CD8-positive, alpha-beta memory T cell (primary cell): ENCODE data around the gene SEZ6L2. TPM values are rescaled to one million over a fixed set of nuclear protein-coding genes. Genes with fewer than 3 reads are reported as not detected.
A peak's percentile ranks its signal among the peaks of the same experiment; 100 is the strongest.

Experiments
- CTCF ChIA-PET: fragments of 350-600 bp; sonication (Branson Sonifier 250); formaldehyde crosslinking; loops from one replicate; lab custom pipeline; 2021; ENCODE audit warnings: antibody characterized with exemption; lab: Charles Lee
- POLR2A ChIA-PET: fragments of 350-600 bp; sonication (Branson Sonifier 250); formaldehyde crosslinking; loops from one replicate; lab custom pipeline; 2021; ENCODE audit warnings: antibody characterized with exemption; lab: Charles Lee
- DNase-seq, 5 donors: peaks; one replicate each; pipeline versions ENCODE4 v3.0.0 to v3.0.0-alpha.2; 2020 to 2022; ENCODE audit warnings: mixed read lengths in 1 of 5
- H3K27ac ChIP-seq: one replicate; pipeline ENCODE4 v1.7.0; 2013; ENCODE audit warnings: low read depth, mild to moderate bottlenecking, low read length, moderate library complexity
- H3K27me3 ChIP-seq: 2 replicates; pipeline ENCODE4 v1.7.0; 2013; ENCODE audit warnings: low read length, mild to moderate bottlenecking; ENCODE audit not compliant: insufficient read depth, poor library complexity, severe bottlenecking
- H3K36me3 ChIP-seq: 2 replicates; pipeline ENCODE4 v1.7.0; 2013; ENCODE audit warnings: mild to moderate bottlenecking, low read length, moderate library complexity; ENCODE audit not compliant: insufficient read depth
- H3K4me1 ChIP-seq: 2 replicates; pipeline ENCODE4 v1.7.0; 2013; ENCODE audit warnings: mild to moderate bottlenecking, low read length, moderate library complexity; ENCODE audit not compliant: insufficient read depth
- H3K4me3 ChIP-seq: 2 replicates; pipeline ENCODE4 v1.7.0; 2013; ENCODE audit warnings: mild to moderate bottlenecking, low read length
- H3K9me3 ChIP-seq: 2 replicates; pipeline ENCODE4 v1.7.0; 2013; ENCODE audit warnings: mild to moderate bottlenecking, low read length
- H3K27ac Mint-ChIP-seq, 8 donors: one replicate each; pipeline ENCODE4 v1.8.0; 2020 to 2021; ENCODE audit warnings: mixed read lengths in 8 of 8, mild to moderate bottlenecking in 6 of 8, inconsistent platforms in 3 of 8, moderate library complexity in 3 of 8
- H3K27me3 Mint-ChIP-seq, 2 donors: one replicate each; pipeline ENCODE4 v1.8.0; 2020 to 2021; ENCODE audit warnings: mixed read lengths in 2 of 2, mild to moderate bottlenecking in 1 of 2, moderate library complexity in 1 of 2
- H3K36me3 Mint-ChIP-seq, 3 donors: one replicate each; pipeline ENCODE4 v1.8.0; 2020 to 2021; ENCODE audit warnings: mixed read lengths in 3 of 3, inconsistent platforms in 1 of 3, mild to moderate bottlenecking in 1 of 3
- H3K4me1 Mint-ChIP-seq, 3 donors: one replicate each; pipeline ENCODE4 v1.8.0; 2020 to 2021; ENCODE audit warnings: mixed read lengths in 3 of 3, inconsistent platforms in 1 of 3, mild to moderate bottlenecking in 1 of 3
- H3K4me3 Mint-ChIP-seq, 7 donors: one replicate each; pipeline ENCODE4 v1.8.0; 2020 to 2021; ENCODE audit warnings: mixed read lengths in 7 of 7, mild to moderate bottlenecking in 6 of 7, moderate library complexity in 4 of 7, inconsistent platforms in 2 of 7
- H3K9me3 Mint-ChIP-seq, 5 donors: one replicate each; pipeline ENCODE4 v1.8.0; 2020 to 2022; ENCODE audit warnings: mixed read lengths in 5 of 5, mild to moderate bottlenecking in 3 of 5, moderate library complexity in 2 of 5, inconsistent platforms in 1 of 5
- polyA plus RNA-seq: library from polyadenylated mRNA; unstranded; fragments of 300-500 nt; fragmentation: Illumina TruSeq; gene quantifications from one replicate; pipeline ENCODE4 v1.2.3, GENCODE V29; 2021
- total RNA-seq, 2 experiments: library from RNA; stranded (reverse); gene quantifications; one replicate each; pipeline ENCODE4 v1.2.3, GENCODE V29; 2021

The SEZ6L2 gene
- total and polyA plus RNA-seq, 3 experiments from 2014 or later: 0.07 to 0.15 TPM; not detected in 1

DNA sequence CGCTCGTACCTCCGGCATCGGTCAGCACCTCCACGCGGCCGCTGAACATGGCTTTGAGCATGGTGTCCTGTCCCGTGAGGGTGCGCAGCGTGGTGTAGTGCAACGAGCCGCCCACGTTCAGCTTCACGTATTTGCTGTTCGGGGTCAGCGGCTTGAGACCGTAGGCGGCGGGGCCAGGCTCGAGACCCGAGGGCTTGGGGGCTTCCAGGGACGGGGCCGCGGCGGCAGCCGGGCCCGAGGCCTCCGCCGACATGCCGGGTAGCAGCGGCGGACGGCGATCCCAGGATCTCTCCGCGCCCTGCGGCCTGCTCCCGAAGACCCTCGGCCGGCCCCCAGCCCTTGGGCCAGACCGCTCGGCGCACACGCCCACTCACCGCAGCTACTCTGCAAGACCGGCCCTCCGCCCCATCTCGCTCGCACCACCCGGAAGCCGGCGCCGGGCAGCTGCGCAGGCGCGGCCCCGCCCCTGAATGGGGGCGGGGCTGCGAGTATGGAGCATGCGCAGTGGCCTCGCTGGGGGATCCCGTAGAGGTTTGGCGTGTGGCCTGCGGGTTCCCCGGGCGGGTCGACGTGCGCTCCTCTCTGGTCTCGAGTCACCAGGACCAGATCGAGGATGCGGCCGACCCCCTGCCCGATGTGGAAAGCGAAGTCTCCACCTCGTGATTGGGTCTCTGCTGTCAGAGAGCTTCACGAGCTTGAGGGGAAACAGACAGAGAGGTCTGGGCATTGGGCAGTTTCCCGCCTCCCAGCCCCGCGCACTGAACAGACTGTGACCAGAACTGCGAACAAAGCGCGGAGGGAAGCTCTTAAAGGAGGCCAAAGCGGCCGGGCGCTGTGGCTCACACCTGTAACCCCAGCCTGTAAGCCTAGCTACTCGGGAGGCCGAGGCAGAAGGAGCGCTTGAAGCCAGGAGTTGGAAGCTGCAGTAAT, 26.7 kb upstream of the SEZ6L2 start, which contains the start of gene KCTD13:
TSS of gene KCTD13 (minus strand) at position 446 of the 930 bp plus-strand sequence. CDS start at position 253, 193 bp downstream.
- Histone ChIP-seq H3K27me3 (no peaks in the 10 kb centered on the region), H3K4me3 (peak within 1 kb of the TSS; percentile 94), H3K4me1 (peaks cover 18% of the 10 kb centered on the region), H3K27ac (peak within 1 kb of the TSS; percentile 81), H3K36me3 (peaks cover 8% of the 10 kb centered on the region), H3K9me3 (no peaks in the 10 kb centered on the region)
- H3K27me3 Mint-ChIP-seq: no peaks in the 10 kb centered on the region
- H3K4me3 Mint-ChIP-seq: peak within 1 kb of the TSS; percentile 93 to 98 (median 94)
- peaks cover 0 to 34% (median 4%) of the 10 kb centered on the region in 3 donors for H3K36me3 Mint-ChIP-seq
- ChIA-PET POLR2A (interaction anchor here (0.6 to 1.9 kb wide), 9 partner anchors 12 to 247 kb away, joined by 3 to 15 read pairs (median 4); partner anchors contain the start of genes TAOK2 and TMEM219), CTCF (interaction anchor here (0.9 to 1.6 kb wide), 7 partner anchors 10 to 225 kb away, joined by 3 to 6 read pairs (median 4); partner anchors contain the start of genes ASPHD1, SEZ6L2, TAOK2 and TMEM219)
- peak within 1 kb of the TSS; percentile 89 to 98 (median 96) for H3K27ac Mint-ChIP-seq
- peak; percentile 80 to 93 (median 89) for DNase-seq
- H3K4me1 Mint-ChIP-seq: peaks cover 38 to 54% (median 49%) of the 10 kb centered on the region in 3 donors
- no peaks in the 10 kb centered on the region for H3K9me3 Mint-ChIP-seq

DNA sequence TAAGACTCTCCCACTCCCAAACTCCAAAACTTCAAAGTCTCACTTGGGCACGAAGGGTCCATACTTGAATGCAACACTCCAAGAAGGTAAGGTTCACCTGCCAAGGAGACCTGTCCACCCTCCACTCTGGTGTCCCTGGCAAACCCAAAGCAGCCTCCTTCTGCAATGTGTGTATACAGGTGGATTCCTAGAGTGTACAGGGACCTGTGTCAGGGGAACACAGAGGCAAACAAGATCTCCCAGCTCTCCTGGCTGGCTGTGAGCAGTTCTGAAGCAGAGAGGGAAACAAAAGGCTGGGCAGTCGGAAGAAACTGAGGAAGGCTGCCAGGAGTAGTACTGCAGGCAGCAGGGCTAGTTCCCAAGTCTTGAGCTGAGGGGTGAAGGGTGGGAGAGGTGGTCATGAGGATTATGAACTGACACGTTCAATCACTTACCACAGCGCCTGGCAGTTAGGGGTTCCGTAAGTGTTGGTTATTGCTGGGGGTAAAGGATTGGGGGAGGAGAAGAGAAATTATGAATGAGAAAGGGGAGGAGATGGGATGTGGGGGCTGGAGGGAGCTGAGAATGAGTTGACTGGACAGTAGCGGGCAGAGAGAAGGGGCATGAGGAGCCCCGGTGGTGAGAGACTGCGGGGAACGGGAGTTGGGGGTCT, 25.9 kb upstream of the SEZ6L2 start:
- Mint-ChIP-seq H3K4me3 (peak overlapping the region; percentile 91 to 98 (median 94)), H3K27me3 (no peaks in the 10 kb centered on the region), H3K4me1 (peaks cover 45 to 62% (median 57%) of the 10 kb centered on the region in 3 donors), H3K36me3 (peaks cover 0 to 43% (median 12%) of the 10 kb centered on the region in 3 donors), H3K27ac (peak overlapping the region in 7 of 8 donors; percentile 49 to 96 (median 86)), H3K9me3 (no peaks in the 10 kb centered on the region)
- no peaks in the 10 kb centered on the region for H3K27me3 ChIP-seq
- no peak for DNase-seq
- ChIA-PET CTCF (interaction anchor here (1.0 to 1.6 kb wide), 2 partner anchors 26 to 225 kb away, joined by 3 to 4 read pairs; partner anchors contain the start of genes ASPHD1 and SEZ6L2), POLR2A (interaction anchor here (0.6 to 1.9 kb wide), 6 partner anchors 11 to 69 kb away, joined by 3 to 15 read pairs (median 6); partner anchors contain the start of genes TAOK2 and TMEM219)
- H3K27ac ChIP-seq: peak overlapping the region; percentile 81
- H3K36me3 ChIP-seq: peaks cover 17% of the 10 kb centered on the region
- H3K4me1 ChIP-seq: peaks cover 18% of the 10 kb centered on the region
- H3K4me3 ChIP-seq: peak overlapping the region; percentile 94
- no peaks in the 10 kb centered on the region for H3K9me3 ChIP-seq

DNA sequence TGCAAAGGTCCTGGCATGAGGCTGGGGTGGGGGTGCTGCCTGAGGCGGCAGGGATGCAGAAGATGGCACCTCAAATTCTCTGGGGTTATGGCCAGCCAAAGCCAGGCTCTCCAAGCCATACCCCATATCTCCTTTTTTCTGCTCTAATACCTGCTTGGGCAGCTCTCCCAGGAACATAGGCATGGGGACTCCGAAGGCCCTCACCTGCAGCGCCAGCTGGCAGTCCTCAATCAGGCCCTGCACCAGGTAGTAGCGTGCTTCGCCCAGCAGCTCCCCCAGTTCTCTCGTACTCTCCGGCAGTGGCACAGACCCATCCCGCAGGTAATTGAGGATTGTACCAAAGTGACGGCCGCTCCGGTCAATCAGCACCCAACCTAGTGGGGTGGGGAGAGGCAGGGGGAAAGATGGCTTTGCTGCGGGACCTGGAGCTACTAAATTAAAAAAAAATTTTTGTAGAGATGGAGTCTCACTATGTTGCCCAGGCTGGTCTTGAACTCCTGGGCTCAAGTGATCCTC, 23.7 kb upstream of the SEZ6L2 start:
- Histone ChIP-seq H3K4me1 (peaks cover 18% of the 10 kb centered on the region), H3K9me3 (no peaks in the 10 kb centered on the region), H3K27ac (no peak overlapping the region), H3K27me3 (no peaks in the 10 kb centered on the region), H3K36me3 (peaks cover 22% of the 10 kb centered on the region), H3K4me3 (no peak overlapping the region)
- Mint-ChIP-seq H3K4me1 (peaks cover 48 to 63% (median 58%) of the 10 kb centered on the region in 3 donors), H3K27ac (peak overlapping the region in 3 of 8 donors; percentile 14 to 79 (median 29)), H3K36me3 (peaks cover 0 to 56% (median 12%) of the 10 kb centered on the region in 3 donors), H3K4me3 (peak overlapping the region in 6 of 7 donors; percentile 19 to 79 (median 62)), H3K9me3 (no peaks in the 10 kb centered on the region), H3K27me3 (no peaks in the 10 kb centered on the region)
- DNase-seq: no peak
- ChIA-PET POLR2A (no interaction called here), CTCF (no interaction called here)

- Histone ChIP-seq H3K27ac (no peak overlapping the region), H3K4me3 (no peak overlapping the region), H3K27me3 (no peaks in the 10 kb centered on the region), H3K36me3 (peaks cover 25% of the 10 kb centered on the region), H3K4me1 (peaks cover 18% of the 10 kb centered on the region), H3K9me3 (no peaks in the 10 kb centered on the region)
- no peaks in the 10 kb centered on the region for H3K9me3 Mint-ChIP-seq
- peaks cover 48 to 59% (median 58%) of the 10 kb centered on the region in 3 donors for H3K4me1 Mint-ChIP-seq
- no peak for DNase-seq
- H3K4me3 Mint-ChIP-seq: peak overlapping the region in 2 of 7 donors; percentile 50 to 70
- POLR2A ChIA-PET: interaction anchor here (0.5 kb wide), 1 partner anchor 1013 kb away, joined by 8 read pairs; no protein-coding TSS in a partner anchor
- peak overlapping the region in 2 of 8 donors; percentile 14 to 41 for H3K27ac Mint-ChIP-seq
- CTCF ChIA-PET: no interaction called here
- H3K27me3 Mint-ChIP-seq: no peaks in the 10 kb centered on the region
- peaks cover 0 to 61% (median 12%) of the 10 kb centered on the region in 3 donors for H3K36me3 Mint-ChIP-seq
Observed at GRCh38 chr16:29922326-29922725, 23.0 kb upstream of the SEZ6L2 start.

GRCh38 chr16:29921034-29921385, 21.7 kb upstream of the SEZ6L2 start:
- Mint-ChIP-seq H3K27me3 (no peaks in the 10 kb centered on the region), H3K4me3 (peak overlapping the region in 1 of 7 donors; percentile 70), H3K4me1 (peaks cover 35 to 46% (median 46%) of the 10 kb centered on the region in 3 donors), H3K36me3 (peaks cover 0 to 70% (median 12%) of the 10 kb centered on the region in 3 donors), H3K27ac (peak overlapping the region in 3 of 8 donors; percentile 1 to 77 (median 32)), H3K9me3 (no peaks in the 10 kb centered on the region)
- peaks cover 9% of the 10 kb centered on the region for H3K4me1 ChIP-seq
- ChIA-PET CTCF (no interaction called here), POLR2A (interaction anchor here (0.7 kb wide), 1 partner anchor 18 kb away, joined by 4 read pairs; no protein-coding TSS in a partner anchor)
- peaks cover 25% of the 10 kb centered on the region for H3K36me3 ChIP-seq
- H3K27me3 ChIP-seq: no peaks in the 10 kb centered on the region
- DNase-seq: no peak
- H3K4me3 ChIP-seq: no peak overlapping the region
- no peaks in the 10 kb centered on the region for H3K9me3 ChIP-seq
- H3K27ac ChIP-seq: no peak overlapping the region

DNA sequence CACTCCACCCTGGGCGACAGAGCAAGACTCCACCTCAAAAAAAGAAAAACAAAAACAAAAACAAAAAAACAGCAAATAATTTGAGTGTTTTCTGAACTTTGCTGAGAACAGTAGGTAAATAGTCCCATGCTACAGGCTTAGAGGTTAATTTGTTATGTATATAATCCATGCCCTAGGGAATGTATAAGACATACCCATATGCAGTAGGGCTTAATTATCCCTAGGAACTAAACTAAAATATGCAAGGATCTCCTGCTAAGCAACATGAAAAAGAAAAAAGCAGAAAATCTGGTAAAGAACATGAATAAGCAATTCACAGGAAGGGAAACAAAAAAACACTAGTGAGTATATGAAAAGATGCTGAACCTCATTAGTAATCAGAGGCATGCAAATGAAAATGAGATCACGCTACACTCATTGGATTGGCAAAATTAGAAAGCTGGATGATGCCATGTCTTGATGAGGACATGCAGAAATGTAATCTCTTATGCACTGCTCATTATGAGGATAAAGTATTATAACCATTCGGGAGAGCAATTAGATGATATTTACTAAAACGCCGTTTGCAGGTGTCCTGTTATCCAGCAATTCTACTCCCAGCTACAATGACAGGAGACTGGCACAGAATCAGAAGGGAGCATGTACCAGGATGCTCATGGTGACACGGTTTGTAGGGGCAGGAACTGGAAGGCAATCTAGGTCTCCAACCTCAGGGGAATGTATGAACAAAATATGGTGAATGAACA, 21.1 kb upstream of the SEZ6L2 start:
- peak overlapping the region in 1 of 7 donors; percentile 55 for H3K4me3 Mint-ChIP-seq
- no peaks in the 10 kb centered on the region for H3K9me3 ChIP-seq
- peaks cover 34 to 49% (median 45%) of the 10 kb centered on the region in 3 donors for H3K4me1 Mint-ChIP-seq
- H3K27ac ChIP-seq: no peak overlapping the region
- peaks cover 0 to 75% (median 16%) of the 10 kb centered on the region in 3 donors for H3K36me3 Mint-ChIP-seq
- no peaks in the 10 kb centered on the region for H3K27me3 Mint-ChIP-seq
- no peaks in the 10 kb centered on the region for H3K9me3 Mint-ChIP-seq
- no peak for DNase-seq
- POLR2A ChIA-PET: interaction anchor here (0.7 kb wide), 1 partner anchor 19 kb away, joined by 4 read pairs; no protein-coding TSS in a partner anchor
- peaks cover 25% of the 10 kb centered on the region for H3K36me3 ChIP-seq
- CTCF ChIA-PET: no interaction called here
- H3K4me1 ChIP-seq: peaks cover 9% of the 10 kb centered on the region
- no peaks in the 10 kb centered on the region for H3K27me3 ChIP-seq
- H3K27ac Mint-ChIP-seq: peak overlapping the region in 5 of 8 donors; percentile 1 to 77 (median 57)
- no peak overlapping the region for H3K4me3 ChIP-seq

DNA sequence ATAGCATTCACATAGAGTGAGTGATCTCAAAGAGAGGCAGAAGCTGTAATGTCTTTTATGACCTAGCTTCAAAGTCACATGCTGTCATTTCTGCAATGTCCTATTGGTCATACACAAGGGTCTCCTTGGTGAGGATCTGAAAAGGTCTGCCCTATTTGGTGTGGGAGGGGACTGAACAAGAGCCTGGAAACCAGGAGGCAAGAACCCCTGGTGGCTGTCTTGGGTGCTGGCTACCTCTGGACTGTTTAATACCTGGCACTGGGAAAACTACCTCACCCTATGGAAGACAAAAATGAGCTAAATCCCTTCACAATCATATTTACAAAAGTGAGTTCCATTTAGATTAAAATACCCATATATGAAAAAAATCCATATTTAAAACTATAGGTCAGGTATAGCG, 17.6 kb upstream of the SEZ6L2 start:
- H3K9me3 ChIP-seq: no peaks in the 10 kb centered on the region
- no peaks in the 10 kb centered on the region for H3K27me3 ChIP-seq
- H3K27ac ChIP-seq: no peak overlapping the region
- Mint-ChIP-seq H3K27me3 (no peaks in the 10 kb centered on the region), H3K36me3 (peaks cover 0 to 78% (median 21%) of the 10 kb centered on the region in 3 donors), H3K4me1 (peaks cover 13 to 21% (median 14%) of the 10 kb centered on the region in 3 donors), H3K27ac (peak overlapping the region in 2 of 8 donors; percentile 57 to 66), H3K9me3 (no peaks in the 10 kb centered on the region), H3K4me3 (no peak overlapping the region)
- H3K4me3 ChIP-seq: no peak overlapping the region
- ChIA-PET CTCF (interaction anchor here (1.2 kb wide), 1 partner anchor 9 kb away, joined by 3 read pairs; no protein-coding TSS in a partner anchor), POLR2A (no interaction called here)
- no peak for DNase-seq
- no peaks in the 10 kb centered on the region for H3K4me1 ChIP-seq
- H3K36me3 ChIP-seq: peaks cover 21% of the 10 kb centered on the region
